CD14-positive monocyte (primary cell): Measurements from ENCODE around the gene UBP1. TPM values are rescaled to one million over a fixed set of nuclear protein-coding genes. Genes with fewer than 3 reads are reported as not detected.

Experiments used
- DNase-seq, 3 donors: peaks; one replicate each; pipeline ENCODE4 v3.0.0-alpha.2; 2011 to 2022
- H2AFZ ChIP-seq: 2 replicates; pipeline ENCODE4 v1.6.0; 2012; ENCODE audit warnings: mild to moderate bottlenecking, low read depth, low read length, inconsistent platforms; ENCODE audit not compliant: insufficient read depth, poor library complexity, severe bottlenecking
- H3K27ac ChIP-seq, 2 donors: 1 replicate in 1 of 2; 2 replicates in 1 of 2; pipeline ENCODE4 v1.5.1; 2012 to 2013; ENCODE audit warnings: low read length in 2 of 2, control low read depth in 1 of 2, inconsistent platforms in 1 of 2, low read depth in 1 of 2, mild to moderate bottlenecking in 1 of 2
- H3K27me3 ChIP-seq, 2 donors: one replicate each; pipeline versions ENCODE4 v1.6.0 to v1.6.1; 2011 to 2013; ENCODE audit warnings: low read length in 2 of 2; ENCODE audit not compliant: control insufficient read depth in 2 of 2, insufficient read depth in 2 of 2
- H3K36me3 ChIP-seq, 2 donors: replicated peaks in 1 of 2; 1 replicate in 1 of 2; 2 replicates in 1 of 2; pipeline versions ENCODE4 v1.5.1 to v1.6.1; 2012 to 2013; ENCODE audit warnings: low read length in 2 of 2, control low read depth in 1 of 2, inconsistent platforms in 1 of 2, mild to moderate bottlenecking in 1 of 2; ENCODE audit not compliant: insufficient read depth in 2 of 2, control insufficient read depth in 1 of 2
- H3K4me1 ChIP-seq, 2 donors: 1 replicate in 1 of 2; 2 replicates in 1 of 2; pipeline versions ENCODE4 v1.5.1 to v1.6.1; 2012 to 2013; ENCODE audit warnings: low read length in 2 of 2, control low read depth in 1 of 2, inconsistent platforms in 1 of 2, mild to moderate bottlenecking in 1 of 2, moderate library complexity in 1 of 2; ENCODE audit not compliant: insufficient read depth in 2 of 2, control insufficient read depth in 1 of 2
- H3K4me2 ChIP-seq: replicated peaks from 2 replicates; pipeline ENCODE3; 2012; ENCODE audit warnings: low read length, moderate library complexity, mild to moderate bottlenecking; ENCODE audit not compliant: poor library complexity, severe bottlenecking; ENCODE audit errors: extremely low read depth
- H3K4me3 ChIP-seq, 3 experiments: fragments of 200-600 bp in 1 of 3; sonication (generic) in 1 of 3; replicated peaks in 1 of 3; 1 replicate in 2 of 3; 2 replicates in 1 of 3; pipeline ENCODE4 v1.5.1; 2011 to 2013; ENCODE audit warnings: low read length in 3 of 3, mild to moderate bottlenecking in 3 of 3, control low read depth in 2 of 3, low read depth in 2 of 3, inconsistent platforms in 1 of 3, moderate library complexity in 1 of 3
- H3K79me2 ChIP-seq: 2 replicates; pipeline ENCODE4 v1.6.0; 2012; ENCODE audit warnings: mild to moderate bottlenecking, control low read depth, inconsistent platforms, low read length, moderate library complexity; ENCODE audit not compliant: insufficient read depth
- H3K9ac ChIP-seq: 2 replicates; pipeline ENCODE4 v1.6.0; 2017; ENCODE audit warnings: low read length, mild to moderate bottlenecking; ENCODE audit not compliant: insufficient read depth, poor library complexity, severe bottlenecking
- H3K9me3 ChIP-seq, 2 donors: replicated peaks in 1 of 2; 1 replicate in 1 of 2; 2 replicates in 1 of 2; pipeline versions ENCODE4 v1.5.1 to v1.6.1; 2012 to 2013; ENCODE audit warnings: low read length in 2 of 2, control low read depth in 1 of 2; ENCODE audit not compliant: control insufficient read depth in 1 of 2, insufficient read depth in 1 of 2
- H4K20me1 ChIP-seq: 2 replicates; pipeline ENCODE4 v1.6.0; 2012; ENCODE audit warnings: mild to moderate bottlenecking, low read length, control low read depth, moderate library complexity; ENCODE audit not compliant: insufficient read depth
- H3K27ac Mint-ChIP-seq, 7 donors: one replicate each; pipeline ENCODE4 v1.8.0; 2020; ENCODE audit warnings: mild to moderate bottlenecking in 7 of 7, mixed read lengths in 7 of 7, moderate library complexity in 6 of 7, inconsistent platforms in 2 of 7
- H3K27me3 Mint-ChIP-seq, 3 donors: one replicate each; pipeline ENCODE4 v1.8.0; 2021 to 2022; ENCODE audit warnings: low read depth in 3 of 3, mild to moderate bottlenecking in 3 of 3, mixed read lengths in 3 of 3, moderate library complexity in 3 of 3, inconsistent platforms in 1 of 3
- H3K36me3 Mint-ChIP-seq, 2 donors: one replicate each; pipeline ENCODE4 v1.8.0; 2020; ENCODE audit warnings: mixed read lengths in 2 of 2, inconsistent platforms in 1 of 2, mild to moderate bottlenecking in 1 of 2
- H3K4me1 Mint-ChIP-seq: one replicate; pipeline ENCODE4 v1.8.0; 2020; ENCODE audit warnings: mild to moderate bottlenecking, mixed read lengths
- H3K4me3 Mint-ChIP-seq, 2 donors: one replicate each; pipeline ENCODE4 v1.8.0; 2020; ENCODE audit warnings: mild to moderate bottlenecking in 2 of 2, mixed read lengths in 2 of 2, moderate library complexity in 1 of 2
- H3K9me3 Mint-ChIP-seq, 7 donors: one replicate each; pipeline ENCODE4 v1.8.0; 2020 to 2022; ENCODE audit warnings: mixed read lengths in 7 of 7, mild to moderate bottlenecking in 6 of 7, moderate library complexity in 6 of 7, inconsistent platforms in 2 of 7
- CTCF ChIP-seq: fragments of 200-600 bp; IDR thresholded peaks from one replicate; pipeline ENCODE4 v1.8.0; 2022; ENCODE audit warnings: antibody characterized with exemption, mild to moderate bottlenecking
- WGBS: methylation state at CpG from one replicate; pipeline ENCODE4 v1.1.5; 2013; ENCODE audit warnings: missing lambda C conversion rate; ENCODE audit not compliant: insufficient coverage; 5-methylcytosine and 5-hydroxymethylcytosine counted together
- intact Hi-C, 2 donors: fragments of 100-400 bp; cut with micrococcal nuclease; formaldehyde crosslinking; loops; one replicate each; pipeline versions ENCODE4 v1.15.0 to v1.15.1; 2023
- polyA plus RNA-seq, 3 donors: library from polyadenylated mRNA; depleted of rRNA in 1 of 3; unstranded in 2 of 3; stranded (reverse) in 1 of 3; fragments of 300-500 nt in 2 of 3; fragments of >200 nt in 1 of 3; fragmentation: Illumina TruSeq in 2 of 3; gene quantifications; 1 replicate in 2 of 3; 2 replicates in 1 of 3; pipeline ENCODE4 v1.2.3, GENCODE V29; 2012 to 2021

UBP1 gene
- polyA plus RNA-seq, 3 donors, result 7.8 to 72.4 (median 8.8) TPM

DNA sequence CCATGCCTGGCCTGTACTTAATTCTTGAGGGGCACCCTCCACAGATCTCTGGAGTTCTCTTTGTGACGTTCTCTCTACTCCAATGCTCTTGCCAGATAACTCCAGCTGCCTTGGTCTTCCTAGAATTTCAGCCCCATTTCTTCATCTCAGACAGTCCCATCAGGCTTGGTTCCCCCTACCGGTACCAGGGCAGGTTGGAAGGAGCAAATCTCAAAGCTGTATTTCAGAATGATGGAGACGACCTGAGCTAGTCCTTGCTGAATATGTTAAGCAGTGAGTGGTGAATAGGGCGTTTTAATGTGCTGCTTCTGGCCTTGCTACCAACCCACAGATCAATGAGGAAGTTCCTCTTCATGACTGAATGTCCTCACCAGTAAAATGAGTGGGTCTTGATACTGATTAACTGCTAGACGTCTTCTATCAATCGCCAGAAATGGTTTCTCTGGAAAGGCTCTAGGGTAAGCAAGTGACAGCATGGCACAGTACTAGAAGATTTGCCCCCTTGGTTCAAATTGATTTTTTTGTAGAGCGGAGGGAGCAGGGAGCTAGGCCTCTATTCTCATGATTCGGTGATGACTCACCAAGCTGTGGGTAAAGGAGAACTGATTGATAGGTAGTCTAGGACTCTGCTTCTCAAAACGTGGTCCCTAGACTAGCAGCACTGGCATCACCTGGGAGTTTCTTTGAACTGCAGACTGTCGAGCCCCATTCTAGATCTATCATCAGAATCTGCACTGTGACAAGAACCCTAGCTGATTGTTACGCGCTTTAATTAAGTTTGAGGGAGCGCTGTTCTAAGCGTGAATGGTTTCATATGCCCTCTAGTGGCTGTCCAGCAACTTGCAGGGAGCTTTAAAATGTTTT is 67.8 kb downstream of the UBP1 start:
- H3K27me3 ChIP-seq, result no peaks in the 10 kb centered on the region
- no peak overlapping the region for H3K27ac ChIP-seq
- H3K9ac ChIP-seq, result no peak overlapping the region
- Mint-ChIP-seq H3K27me3 (peaks cover 0 to 4% (median 2%) of the 10 kb centered on the region in 3 donors), H3K4me1 (peaks cover 5% of the 10 kb centered on the region), H3K4me3 (peak overlapping the region in 1 of 2 donors; percentile 14), H3K36me3 (no peaks in the 10 kb centered on the region), H3K27ac (peak overlapping the region in 3 of 7 donors; percentile 28 to 48 (median 42)), H3K9me3 (peaks cover 0 to 5% (median 0%) of the 10 kb centered on the region in 7 donors)
- peak overlapping the region; percentile 42 for H3K4me2 ChIP-seq
- H4K20me1 ChIP-seq, result no peaks in the 10 kb centered on the region
- peak; percentile 96 for TF ChIP-seq CTCF
- H3K4me1 ChIP-seq, result no peaks in the 10 kb centered on the region
- H3K9me3 ChIP-seq, result no peaks in the 10 kb centered on the region
- H3K36me3 ChIP-seq, result no peaks in the 10 kb centered on the region
- H2AFZ ChIP-seq, result peak overlapping the region; percentile 31
- intact Hi-C loops, result loop anchor here (2.0 to 5.0 kb wide), 2 partner anchors 240 to 426 kb away; no protein-coding TSS in a partner anchor
- DNase-seq, result peak; percentile 12 to 42 (median 41)
- WGBS, result 55% methylated on average over 8 of the region's 14 CpGs
- peak overlapping the region in 1 of 3 experiments; percentile 13 for H3K4me3 ChIP-seq
- no peaks in the 10 kb centered on the region for H3K79me2 ChIP-seq

DNA sequence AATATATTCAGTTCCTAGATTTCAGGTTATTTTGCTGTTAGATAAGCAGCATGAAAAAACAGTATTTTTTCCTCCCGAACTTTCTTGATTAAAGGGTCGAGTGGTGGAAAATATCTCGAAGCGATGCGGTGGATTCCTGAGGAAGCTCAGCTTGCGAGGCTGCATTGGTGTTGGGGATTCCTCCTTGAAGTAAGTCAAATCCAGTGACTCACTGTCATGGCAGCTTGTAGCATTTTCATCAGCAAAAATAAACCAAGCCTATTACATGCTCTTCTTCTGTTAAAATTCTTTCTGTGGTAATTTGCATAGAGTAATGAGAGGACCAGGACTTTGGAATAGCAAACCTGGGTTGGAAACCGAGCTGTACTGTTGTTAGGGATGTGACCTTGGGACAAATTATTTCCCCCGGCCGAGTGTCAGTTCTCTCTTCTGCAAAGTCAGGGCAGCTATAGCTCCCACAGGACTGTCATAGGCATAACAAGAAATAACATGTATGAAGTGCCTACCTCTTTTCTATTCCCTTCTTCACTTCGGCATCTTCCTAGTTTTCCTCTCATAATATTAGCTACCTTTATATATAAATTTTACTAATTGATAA is 75.6 kb downstream of the UBP1 start:
- DNase-seq, result no peak
- Mint-ChIP-seq H3K9me3 (no peaks in the 10 kb centered on the region), H3K4me3 (no peak overlapping the region), H3K27ac (no peak overlapping the region), H3K4me1 (no peaks in the 10 kb centered on the region), H3K36me3 (no peaks in the 10 kb centered on the region), H3K27me3 (peaks cover 0 to 4% (median 0%) of the 10 kb centered on the region in 3 donors)
- H3K27me3 ChIP-seq, result no peaks in the 10 kb centered on the region
- H3K4me2 ChIP-seq, result no peak overlapping the region
- no peaks in the 10 kb centered on the region for H3K36me3 ChIP-seq
- no peak overlapping the region for H3K9ac ChIP-seq
- no peaks in the 10 kb centered on the region for H3K4me1 ChIP-seq
- no peak overlapping the region for H3K4me3 ChIP-seq
- no peaks in the 10 kb centered on the region for H3K9me3 ChIP-seq
- 97% methylated on average over 6 of the region's 10 CpGs for WGBS
- H3K27ac ChIP-seq, result no peak overlapping the region
- TF ChIP-seq CTCF, result no peak
- no peak overlapping the region for H2AFZ ChIP-seq
- no peaks in the 10 kb centered on the region for H3K79me2 ChIP-seq
- H4K20me1 ChIP-seq, result no peaks in the 10 kb centered on the region
- intact Hi-C loops, result no loop called here
